IPS-18a (cell line): Measurements from ENCODE around the gene NOX5.
"Not testable (repeated sequence)": the region's sequence is repeated elsewhere in the genome, so short reads cannot be mapped to it uniquely, and the experiment has no call there.

Experiments
- H3K27ac ChIP-seq: one replicate; pipeline ENCODE4 v1.5.1; 2013; ENCODE audit warnings: low read length
- H3K27me3 ChIP-seq: one replicate; pipeline ENCODE4 v1.6.1; 2013; ENCODE audit warnings: mild to moderate bottlenecking, low read length; ENCODE audit not compliant: control insufficient read depth, insufficient read depth
- H3K36me3 ChIP-seq: one replicate; pipeline ENCODE4 v1.6.1; 2013; ENCODE audit warnings: low read depth, low read length; ENCODE audit not compliant: control insufficient read depth
- H3K4me1 ChIP-seq: one replicate; pipeline ENCODE4 v1.6.1; 2013; ENCODE audit warnings: low read depth, low read length; ENCODE audit not compliant: control insufficient read depth
- H3K4me3 ChIP-seq: one replicate; pipeline ENCODE4 v1.5.1; 2013; ENCODE audit warnings: low read length
- H3K9ac ChIP-seq: one replicate; pipeline ENCODE4 v1.6.1; 2013; ENCODE audit warnings: mild to moderate bottlenecking, low read length, moderate library complexity
- H3K9me3 ChIP-seq: one replicate; pipeline ENCODE4 v1.6.1; 2013; ENCODE audit warnings: low read depth, low read length; ENCODE audit not compliant: control insufficient read depth

The NOX5 gene

GRCh38 chr15:69014454-69014853 is at the start of gene NOX5:
NOX5 (plus strand) TSS chr15:69014695; CDS start chr15:69014736, 41 bp downstream.
- H3K9ac ChIP-seq = no peak within 1 kb of the TSS
- H3K4me1 ChIP-seq = no peaks in the 10 kb centered on the region

GRCh38 chr15:68966996-68967395 is 47.5 kb upstream of the NOX5 start:
- H3K9ac ChIP-seq = no peak overlapping the region
- H3K27ac ChIP-seq = no peak overlapping the region
- H3K4me3 ChIP-seq = no peak overlapping the region
- no peaks in the 10 kb centered on the region for H3K36me3 ChIP-seq
- H3K27me3 ChIP-seq = no peaks in the 10 kb centered on the region
- no peaks in the 10 kb centered on the region for H3K4me1 ChIP-seq
- peaks cover 7% of the 10 kb centered on the region for H3K9me3 ChIP-seq

More at GRCh38 chr15:69014454-69014853, at the start of gene NOX5:
- no peak within 1 kb of the TSS for H3K4me3 ChIP-seq
- H3K9me3 ChIP-seq = no peaks in the 10 kb centered on the region
- H3K27me3 ChIP-seq = no peaks in the 10 kb centered on the region
- H3K36me3 ChIP-seq = no peaks in the 10 kb centered on the region
- H3K27ac ChIP-seq = no peak within 1 kb of the TSS

DNA sequence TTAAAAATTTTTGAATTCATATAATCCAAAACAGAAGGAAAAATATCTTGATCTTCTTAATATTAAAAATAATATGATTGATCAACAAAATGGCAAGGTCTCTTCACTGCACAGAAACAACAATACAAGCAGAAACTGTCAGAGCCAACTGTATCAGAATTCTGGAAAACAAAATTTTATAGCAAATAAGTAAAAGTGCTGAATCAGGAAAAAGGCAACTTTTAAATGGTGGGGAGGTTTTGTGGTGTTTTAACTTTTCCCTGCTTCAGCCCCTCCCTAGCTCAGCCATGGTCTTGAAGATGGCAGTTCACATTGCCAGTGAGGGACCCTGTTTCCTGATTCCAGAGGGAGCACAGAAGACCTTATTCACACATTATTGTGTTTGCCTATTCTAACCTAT is 46.5 kb upstream of the NOX5 start:
- H3K36me3 ChIP-seq = no peaks in the 10 kb centered on the region
- no peak overlapping the region for H3K4me3 ChIP-seq
- H3K4me1 ChIP-seq = no peaks in the 10 kb centered on the region
- H3K9ac ChIP-seq = no peak overlapping the region
- H3K27me3 ChIP-seq = no peaks in the 10 kb centered on the region
- peaks cover 7% of the 10 kb centered on the region for H3K9me3 ChIP-seq
- no peak overlapping the region for H3K27ac ChIP-seq

DNA sequence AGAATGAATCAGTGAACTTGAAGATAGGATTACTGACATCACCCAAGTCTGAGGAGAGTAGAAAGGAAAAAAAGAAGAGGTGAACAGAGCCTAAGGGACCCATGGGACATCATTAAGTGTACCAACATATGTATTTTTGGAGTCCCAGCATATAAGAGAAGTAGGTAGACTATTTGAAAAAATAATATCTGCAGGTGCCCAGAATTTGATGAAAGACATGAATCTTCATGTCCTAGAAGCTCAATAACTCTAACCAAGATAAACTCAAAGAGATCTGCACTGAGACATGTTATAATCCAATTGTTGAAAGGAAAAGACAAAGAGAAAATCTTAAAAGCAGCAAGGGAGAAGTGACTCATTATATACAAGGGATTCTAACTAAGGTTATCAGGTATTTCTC is 45.2 kb upstream of the NOX5 start:
- Histone ChIP-seq H3K36me3 (no peaks in the 10 kb centered on the region), H3K27me3 (no peaks in the 10 kb centered on the region), H3K9me3 (peaks cover 7% of the 10 kb centered on the region), H3K4me3 (no peak overlapping the region), H3K4me1 (no peaks in the 10 kb centered on the region), H3K9ac (no peak overlapping the region), H3K27ac (no peak overlapping the region)

GRCh38 chr15:68972201-68973065 is 42.1 kb upstream of the NOX5 start:
- no peak overlapping the region for H3K27ac ChIP-seq
- H3K9ac ChIP-seq = no peak overlapping the region
- H3K36me3 ChIP-seq = no peaks in the 10 kb centered on the region
- H3K4me3 ChIP-seq = no peak overlapping the region
- H3K4me1 ChIP-seq = no peaks in the 10 kb centered on the region
- peaks cover 7% of the 10 kb centered on the region for H3K9me3 ChIP-seq
- H3K27me3 ChIP-seq = no peaks in the 10 kb centered on the region

- H3K9me3 ChIP-seq, H3K4me3 ChIP-seq, H3K4me1 ChIP-seq, H3K9ac ChIP-seq, H3K27ac ChIP-seq, H3K27me3 ChIP-seq, H3K36me3 ChIP-seq: not testable (repeated sequence)
These were observed 38.8 kb upstream of the NOX5 start for GRCh38 chr15:68975651-68976160.

DNA sequence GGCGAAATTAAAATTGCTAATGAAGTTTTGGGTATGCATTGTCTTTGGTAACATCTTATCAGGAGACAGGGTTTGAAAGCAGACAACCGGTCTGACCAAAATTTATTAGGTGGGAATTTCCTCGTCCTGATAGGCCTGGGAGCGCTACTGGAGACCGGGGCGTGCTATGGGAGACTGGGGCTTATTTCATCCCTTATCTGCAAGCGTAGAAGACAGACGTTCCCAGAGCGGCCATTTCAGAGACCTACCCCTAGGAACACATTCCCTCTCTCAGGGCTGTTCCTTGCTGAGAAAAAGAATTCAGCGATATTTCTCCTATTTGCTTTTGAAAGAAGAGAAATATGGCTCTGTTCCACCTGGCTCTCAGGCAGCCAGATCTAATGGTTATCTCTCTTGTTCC is 37.1 kb upstream of the NOX5 start:
- not testable (repeated sequence) for H3K9me3 ChIP-seq, H3K27ac ChIP-seq, H3K27me3 ChIP-seq, H3K36me3 ChIP-seq, H3K4me3 ChIP-seq, H3K9ac ChIP-seq, H3K4me1 ChIP-seq

DNA sequence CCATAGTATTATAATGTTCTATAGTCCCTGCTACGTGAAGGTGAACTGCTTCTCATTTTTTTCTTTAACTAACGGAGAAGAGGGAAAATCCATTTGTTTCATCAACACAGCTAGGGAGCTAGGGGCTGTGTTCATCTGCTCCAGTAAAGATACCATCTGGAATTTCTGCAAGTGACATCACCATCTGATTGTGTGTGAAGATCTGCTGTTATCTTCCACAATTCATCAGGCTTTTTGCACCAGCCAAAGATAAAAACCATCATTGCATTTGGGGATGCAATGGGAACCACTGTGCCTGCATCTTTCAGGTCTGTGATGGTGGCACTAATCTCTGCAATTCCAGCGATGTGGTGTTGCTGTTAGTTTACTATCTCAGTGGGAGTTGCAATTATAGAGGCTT is 35.5 kb upstream of the NOX5 start:
- Histone ChIP-seq H3K4me3 (no peak overlapping the region), H3K27me3 (no peaks in the 10 kb centered on the region), H3K4me1 (no peaks in the 10 kb centered on the region), H3K27ac (no peak overlapping the region), H3K9ac (no peak overlapping the region), H3K9me3 (no peaks in the 10 kb centered on the region), H3K36me3 (no peaks in the 10 kb centered on the region)

DNA sequence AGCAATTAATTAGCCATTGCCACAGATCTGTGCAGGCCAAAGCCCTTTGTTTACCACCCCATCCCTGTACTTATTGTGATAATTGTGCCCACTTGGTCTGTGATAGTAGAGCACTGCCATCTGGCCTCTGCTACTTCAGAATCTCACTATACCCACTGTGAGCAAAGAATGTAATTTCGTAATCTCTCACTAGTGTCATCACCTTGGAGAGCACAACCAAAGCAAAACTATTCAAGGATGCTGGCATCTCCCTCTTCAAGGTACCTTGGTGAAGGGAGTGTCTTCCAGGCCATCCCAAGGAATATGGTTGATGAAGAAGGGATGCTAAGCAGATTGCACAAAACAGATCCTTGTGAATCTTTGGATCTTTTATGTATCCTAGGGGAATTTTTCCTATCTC is 34.7 kb upstream of the NOX5 start:
- Histone ChIP-seq H3K9ac (no peak overlapping the region), H3K27ac (no peak overlapping the region), H3K4me3 (no peak overlapping the region), H3K9me3 (no peaks in the 10 kb centered on the region), H3K36me3 (no peaks in the 10 kb centered on the region), H3K27me3 (no peaks in the 10 kb centered on the region), H3K4me1 (no peaks in the 10 kb centered on the region)

DNA sequence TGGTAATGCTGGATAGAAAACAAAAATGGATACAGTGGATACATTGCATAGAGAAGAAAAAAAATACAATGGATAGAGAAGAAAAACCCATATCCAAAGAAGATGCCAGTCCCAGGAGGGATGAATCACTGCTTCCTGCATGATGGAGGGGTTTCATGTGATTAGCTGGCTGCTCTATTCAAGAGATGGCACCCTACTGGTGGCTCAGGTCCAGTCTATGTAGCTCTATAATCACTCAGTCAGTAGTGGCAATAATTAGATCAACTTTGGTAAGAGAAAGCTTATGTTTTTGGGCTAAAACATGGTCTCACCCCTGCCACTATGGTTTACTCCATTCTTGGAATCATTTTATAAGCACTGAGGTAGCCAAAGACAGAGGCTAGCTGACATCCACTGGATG is 33.7 kb upstream of the NOX5 start:
- no peak overlapping the region for H3K9ac ChIP-seq
- H3K27me3 ChIP-seq = no peaks in the 10 kb centered on the region
- no peak overlapping the region for H3K27ac ChIP-seq
- no peaks in the 10 kb centered on the region for H3K4me1 ChIP-seq
- no peaks in the 10 kb centered on the region for H3K36me3 ChIP-seq
- H3K4me3 ChIP-seq = no peak overlapping the region
- no peaks in the 10 kb centered on the region for H3K9me3 ChIP-seq

DNA sequence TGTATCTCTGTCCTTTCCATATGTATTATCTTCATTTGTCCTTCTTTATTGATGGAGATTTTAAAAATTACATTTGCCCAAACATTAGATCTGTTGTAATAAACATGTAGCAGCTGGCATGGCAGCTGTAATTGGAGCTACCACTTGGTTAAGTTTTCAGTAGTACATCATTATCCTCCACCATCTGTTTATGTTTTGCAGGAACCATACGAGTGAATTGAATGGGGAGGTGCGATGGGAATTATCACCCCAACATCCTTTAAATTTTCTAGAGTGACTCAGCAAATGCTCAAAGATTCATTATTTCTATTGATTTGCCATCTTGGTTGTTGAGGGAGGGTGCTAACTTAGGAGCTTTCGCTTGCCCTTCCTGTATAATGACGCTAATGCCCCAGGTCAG is 32.6 kb upstream of the NOX5 start:
- no peaks in the 10 kb centered on the region for H3K36me3 ChIP-seq
- no peak overlapping the region for H3K27ac ChIP-seq
- no peaks in the 10 kb centered on the region for H3K9me3 ChIP-seq
- no peak overlapping the region for H3K4me3 ChIP-seq
- no peaks in the 10 kb centered on the region for H3K27me3 ChIP-seq
- no peak overlapping the region for H3K9ac ChIP-seq
- no peaks in the 10 kb centered on the region for H3K4me1 ChIP-seq

GRCh38 chr15:68982976-68983563 is 31.4 kb upstream of the NOX5 start:
- no peak overlapping the region for H3K9ac ChIP-seq
- H3K36me3 ChIP-seq = no peaks in the 10 kb centered on the region
- H3K9me3 ChIP-seq = no peaks in the 10 kb centered on the region
- no peak overlapping the region for H3K27ac ChIP-seq
- H3K27me3 ChIP-seq = no peaks in the 10 kb centered on the region
- H3K4me3 ChIP-seq = no peak overlapping the region
- H3K4me1 ChIP-seq = no peaks in the 10 kb centered on the region
